H1 (cell line): ENCODE results near the gene PIK3R4. TPM values are rescaled to one million over a fixed set of nuclear protein-coding genes. Genes with fewer than 3 reads are reported as not detected.

Experiments used
- CTCF ChIA-PET: fragments of 300-600 bp; sonication (Branson Sonifier 250); formaldehyde crosslinking; loops from one replicate; lab custom pipeline; 2021; ENCODE audit not compliant: partially characterized antibody; lab: Charles Lee
- POLR2A ChIA-PET: fragments of 300-600 bp; sonication (Branson Sonifier 250); formaldehyde crosslinking; loops from one replicate; lab custom pipeline; 2021; ENCODE audit warnings: inconsistent platforms; ENCODE audit not compliant: partially characterized antibody; lab: Charles Lee
- DNase-seq, 2 experiments: peaks; one replicate each; pipeline versions ENCODE4 v3.0.0 to v3.0.0-alpha.2; 2010 to 2022; ENCODE audit warnings: low spot score in 2 of 2, low read depth in 1 of 2, mixed read lengths in 1 of 2
- FAIRE-seq: peaks from 2 replicates; lab custom pipeline; 2011; peaks lifted over from hg19 to GRCh38; lab: Jason Lieb, UNC
- H2AFZ ChIP-seq: 2 replicates; pipeline ENCODE4 v1.8.1; 2012; ENCODE audit warnings: low read length, inconsistent platforms
- H2AK5ac ChIP-seq: 2 replicates; pipeline ENCODE4 v1.6.1; 2013; ENCODE audit warnings: low read depth, low read length
- H2BK120ac ChIP-seq: replicated peaks from 2 replicates; pipeline ENCODE3; 2013; ENCODE audit warnings: low read depth, low read length, inconsistent platforms
- H2BK12ac ChIP-seq: 2 replicates; pipeline ENCODE4 v1.6.1; 2013; ENCODE audit warnings: low read depth, low read length
- H2BK15ac ChIP-seq: 2 replicates; pipeline ENCODE4 v1.6.1; 2013; ENCODE audit warnings: low read length
- H2BK20ac ChIP-seq: 2 replicates; pipeline ENCODE4 v1.6.1; 2013; ENCODE audit warnings: low read length
- H2BK5ac ChIP-seq: 2 replicates; pipeline ENCODE4 v1.6.1; 2013; ENCODE audit warnings: low read depth, low read length
- H3K14ac ChIP-seq: 2 replicates; pipeline ENCODE4 v1.6.1; 2013; ENCODE audit warnings: inconsistent platforms; ENCODE audit not compliant: insufficient read length
- H3K18ac ChIP-seq: 2 replicates; pipeline ENCODE4 v1.6.1; 2013; ENCODE audit warnings: low read length; ENCODE audit errors: extremely low read depth
- H3K23ac ChIP-seq: 2 replicates; pipeline ENCODE4 v1.6.1; 2013; ENCODE audit warnings: inconsistent platforms; ENCODE audit not compliant: insufficient read length
- H3K23me2 ChIP-seq: 2 replicates; pipeline ENCODE4 v1.6.1; 2013; ENCODE audit warnings: low read depth, low read length
- H3K27ac ChIP-seq: 2 replicates; pipeline ENCODE4 v1.6.1; 2011; ENCODE audit warnings: low read depth, low read length, inconsistent platforms
- H3K27me3 ChIP-seq, 4 experiments: replicated peaks in 1 of 4; 1 replicate in 1 of 4; 2 replicates in 3 of 4; pipeline versions ENCODE4 v1.6.1 to v1.8.1; 2011 to 2013; ENCODE audit warnings: low read length in 3 of 4, mild to moderate bottlenecking in 3 of 4, inconsistent platforms in 2 of 4, mixed read lengths in 2 of 4, moderate library complexity in 1 of 4; ENCODE audit not compliant: control insufficient read depth in 3 of 4, insufficient read depth in 3 of 4; ENCODE audit errors: extremely low read depth in 1 of 4
- H3K36me3 ChIP-seq, 4 experiments: 2 replicates each; pipeline versions ENCODE4 v1.6.1 to v1.8.1; 2011 to 2013; ENCODE audit warnings: mild to moderate bottlenecking in 4 of 4, low read length in 3 of 4, moderate library complexity in 2 of 4, control low read depth in 1 of 4, inconsistent platforms in 1 of 4; ENCODE audit not compliant: insufficient read depth in 4 of 4, control insufficient read depth in 2 of 4
- H3K4ac ChIP-seq: replicated peaks from 2 replicates; pipeline ENCODE3; 2013; ENCODE audit warnings: low read length, low read depth, mixed read lengths, inconsistent platforms; ENCODE audit not compliant: insufficient read length
- H3K4me1 ChIP-seq, 4 experiments: replicated peaks in 1 of 4; 1 replicate in 1 of 4; 2 replicates in 3 of 4; pipeline versions ENCODE4 v1.6.1 to v1.8.1; 2011 to 2013; ENCODE audit warnings: low read length in 3 of 4, inconsistent platforms in 2 of 4, mixed read lengths in 1 of 4; ENCODE audit not compliant: insufficient read depth in 4 of 4, control insufficient read depth in 3 of 4
- H3K4me2 ChIP-seq, 2 experiments: 2 replicates each; pipeline versions ENCODE4 v1.6.1 to v1.8.1; 2011 to 2013; ENCODE audit warnings: low read depth in 2 of 2, low read length in 2 of 2, control low read depth in 1 of 2, inconsistent platforms in 1 of 2, mild to moderate bottlenecking in 1 of 2; ENCODE audit not compliant: insufficient read depth in 1 of 2
- H3K4me3 ChIP-seq, 4 experiments: fragments of 200-600, 300-600 bp in 1 of 4; sonication (generic), shearing (Covaris generic), sonication (Bioruptor Twin) in 1 of 4; 2 replicates each; pipeline versions ENCODE4 v1.5.1 to v1.8.1; 2011 to 2016; ENCODE audit warnings: low read length in 4 of 4, low read depth in 3 of 4, control low read depth in 2 of 4, inconsistent platforms in 2 of 4, mild to moderate bottlenecking in 2 of 4, mixed read lengths in 1 of 4, moderate library complexity in 1 of 4; ENCODE audit not compliant: insufficient read depth in 2 of 4; ENCODE audit errors: extremely low read depth in 1 of 4
- H3K56ac ChIP-seq: replicated peaks from 2 replicates; pipeline ENCODE3; 2013; ENCODE audit warnings: low read depth, mild to moderate bottlenecking, mixed read lengths, low read length, inconsistent platforms; ENCODE audit not compliant: insufficient read length
- H3K79me1 ChIP-seq: 2 replicates; pipeline ENCODE4 v1.6.1; 2013; ENCODE audit warnings: low read depth, low read length, control low read depth
- H3K79me2 ChIP-seq, 2 experiments: 2 replicates each; pipeline versions ENCODE4 v1.6.1 to v1.8.1; 2012 to 2013; ENCODE audit warnings: low read length in 2 of 2, mild to moderate bottlenecking in 2 of 2, inconsistent platforms in 1 of 2; ENCODE audit not compliant: insufficient read depth in 2 of 2, control insufficient read depth in 1 of 2
- H3K9ac ChIP-seq, 4 experiments: replicated peaks in 1 of 4; 1 replicate in 1 of 4; 2 replicates in 3 of 4; pipeline versions ENCODE4 v1.6.1 to v1.8.1; 2011 to 2013; ENCODE audit warnings: low read depth in 3 of 4, low read length in 3 of 4, control low read depth in 2 of 4, mild to moderate bottlenecking in 2 of 4, moderate library complexity in 2 of 4, inconsistent platforms in 1 of 4; ENCODE audit errors: extremely low read depth in 1 of 4
- H3K9me3 ChIP-seq, 2 experiments: 2 replicates each; pipeline versions ENCODE4 v1.6.1 to v1.8.1; 2012 to 2013; ENCODE audit warnings: mild to moderate bottlenecking in 2 of 2, moderate library complexity in 2 of 2, control low read depth in 1 of 2, inconsistent platforms in 1 of 2, low read depth in 1 of 2, low read length in 1 of 2, mixed read lengths in 1 of 2; ENCODE audit not compliant: insufficient read depth in 2 of 2
- H4K20me1 ChIP-seq, 2 experiments: replicated peaks in 1 of 2; 2 replicates each; pipeline versions ENCODE3 to v1.8.1; 2011 to 2013; ENCODE audit warnings: inconsistent platforms in 2 of 2, low read length in 2 of 2, mild to moderate bottlenecking in 1 of 2; ENCODE audit not compliant: insufficient read depth in 2 of 2, control insufficient read depth in 1 of 2
- H4K5ac ChIP-seq: 2 replicates; pipeline ENCODE4 v1.6.1; 2013; ENCODE audit warnings: low read length, low read depth, mixed read lengths, inconsistent platforms; ENCODE audit not compliant: insufficient read length
- H4K8ac ChIP-seq: 2 replicates; pipeline ENCODE4 v1.8.0; 2013; ENCODE audit warnings: mild to moderate bottlenecking, moderate library complexity, low read length, inconsistent platforms; ENCODE audit not compliant: insufficient read depth; ENCODE audit errors: extremely low read depth
- H4K91ac ChIP-seq: replicated peaks from 2 replicates; pipeline ENCODE3; 2013; ENCODE audit warnings: low read length, mixed read lengths, inconsistent platforms; ENCODE audit not compliant: insufficient read length
- ASH2L ChIP-seq: fragments of 200-600, 300-600 bp; sonication (generic); IDR thresholded peaks from one replicate; pipeline ENCODE4 v1.7.1; 2017; ENCODE audit warnings: low read length
- GTF2F1 ChIP-seq: IDR thresholded peaks from 2 replicates; pipeline ENCODE4 v1.6.1; 2012; ENCODE audit warnings: low read depth, low read length, improper control_type of control experiment, borderline replicate concordance
- WGBS, 2 experiments: shearing (Covaris generic) in 1 of 2; methylation state at CpG; one replicate each; pipeline versions ENCODE4 v1.1.6 to v1.1.7; 2013 to 2015; ENCODE audit warnings: low lambda C conversion rate in 2 of 2, mixed read lengths in 2 of 2, inconsistent platforms in 1 of 2, low coverage in 1 of 2, missing lambda C conversion rate in 1 of 2; ENCODE audit not compliant: insufficient replicate concordance in 2 of 2, insufficient coverage in 1 of 2, insufficient read length in 1 of 2; ENCODE audit errors: extremely low coverage in 1 of 2, missing lambda C conversion rate in 1 of 2; 5-methylcytosine and 5-hydroxymethylcytosine counted together
- polyA plus RNA-seq, 7 experiments: library from polyadenylated mRNA; depleted of rRNA in 3 of 7; stranded (reverse) in 5 of 7; unstranded in 2 of 7; fragments of >200 nt in 5 of 7; fragments of 200-250 nt in 2 of 7; gene quantifications; 1 replicate in 5 of 7; 2 replicates in 1 of 7; 4 replicates in 1 of 7; pipeline versions ENCODE4 v1.2.1 to v1.2.3, GENCODE V29; 2011 to 2013; ENCODE audit warnings: missing spikeins in 2 of 7, mixed read lengths in 2 of 7
- total RNA-seq: library from RNA; stranded (reverse); fragmentation: NEBNext Ultra II Directional; extraction: Animal tissue kit (Norgen Biotek cat#: 25700); gene quantifications from 2 replicates; pipeline ENCODE4 v1.2.1, GENCODE V29; 2021

Gene PIK3R4
- total and polyA plus RNA-seq, 2 of the 8 experiments (the other 6 are each of a cell fraction or from before 2014, with no cell fraction given), result 43.8 to 87.4 TPM

DNA sequence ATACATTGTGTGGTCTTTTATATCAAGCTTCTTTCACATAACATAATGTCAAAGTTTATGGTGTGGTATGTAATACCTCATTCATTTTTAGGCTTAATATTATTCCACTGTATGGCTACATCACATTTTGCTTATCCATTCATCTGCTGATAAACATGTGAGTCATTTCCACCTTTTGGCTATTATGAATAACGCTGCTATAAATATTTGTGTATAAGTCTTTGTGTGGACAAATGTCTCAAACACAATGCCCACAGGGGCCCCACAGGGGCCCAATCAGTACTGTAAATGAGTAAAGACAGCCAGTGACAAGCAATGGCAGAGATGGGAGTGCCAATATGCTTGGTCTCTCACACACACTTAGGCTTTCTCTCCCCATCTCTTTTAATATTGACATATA lies 54.2 kb downstream of the PIK3R4 start:
- no peaks in the 10 kb centered on the region for H4K20me1 ChIP-seq
- peaks cover 0 to 14% (median 7%) of the 10 kb centered on the region in 4 experiments; a peak in 4 of 8 replicates for H3K36me3 ChIP-seq
- H3K23ac ChIP-seq, result no peak overlapping the region
- H3K4ac ChIP-seq, result no peak overlapping the region
- H3K9me3 ChIP-seq, result no peaks in the 10 kb centered on the region
- H2BK120ac ChIP-seq, result no peak overlapping the region
- H3K4me2 ChIP-seq, result no peak overlapping the region
- CTCF ChIA-PET, result interaction anchor here (1.3 to 2.7 kb wide), 2 partner anchors 8 to 415 kb away, joined by 3 to 7 read pairs; no protein-coding TSS in a partner anchor
- no peak overlapping the region for H4K5ac ChIP-seq
- H2BK12ac ChIP-seq, result no peak overlapping the region
- no peaks in the 10 kb centered on the region for H3K23me2 ChIP-seq
- no peak overlapping the region for H2BK20ac ChIP-seq
- no peak overlapping the region for H4K91ac ChIP-seq
- no peaks in the 10 kb centered on the region for H3K27me3 ChIP-seq
- no peak overlapping the region for H3K56ac ChIP-seq
- POLR2A ChIA-PET, result no interaction called here
- no peak overlapping the region for H2BK15ac ChIP-seq
- no peak overlapping the region for H3K14ac ChIP-seq
- no peak overlapping the region for H3K18ac ChIP-seq
- no peak overlapping the region for H2AK5ac ChIP-seq
- WGBS, 2 experiments, result 97% methylated on average over 1 of the region's 1 CpG; no CpG with 5 or more reads in 1 of the 2 experiments
- H2BK5ac ChIP-seq, result no peak overlapping the region
- no peaks in the 10 kb centered on the region for H3K79me1 ChIP-seq
- DNase-seq, result no peak
- H3K4me3 ChIP-seq, result no peak overlapping the region
- TF ChIP-seq GTF2F1 (no peak), ASH2L (no peak)
- H3K4me1 ChIP-seq, result no peaks in the 10 kb centered on the region
- no peak overlapping the region for H2AFZ ChIP-seq
- no peak overlapping the region for H4K8ac ChIP-seq
- FAIRE-seq, result no peak
- no peaks in the 10 kb centered on the region for H3K79me2 ChIP-seq
- H3K9ac ChIP-seq, result no peak overlapping the region
- H3K27ac ChIP-seq, result no peak overlapping the region
